ENCODE results near the gene RAP1GAP2. TPM values are rescaled to one million over a fixed set of nuclear protein-coding genes. Genes with fewer than 3 reads are reported as not detected.
"Not testable (repeated sequence)": the region's sequence is repeated elsewhere in the genome, so short reads cannot be mapped to it uniquely, and the experiment has no call there.

RAP1GAP2 gene
- total RNA-seq, 2 donors from 2014 or later: 49.1 to 57.6 TPM

DNA sequence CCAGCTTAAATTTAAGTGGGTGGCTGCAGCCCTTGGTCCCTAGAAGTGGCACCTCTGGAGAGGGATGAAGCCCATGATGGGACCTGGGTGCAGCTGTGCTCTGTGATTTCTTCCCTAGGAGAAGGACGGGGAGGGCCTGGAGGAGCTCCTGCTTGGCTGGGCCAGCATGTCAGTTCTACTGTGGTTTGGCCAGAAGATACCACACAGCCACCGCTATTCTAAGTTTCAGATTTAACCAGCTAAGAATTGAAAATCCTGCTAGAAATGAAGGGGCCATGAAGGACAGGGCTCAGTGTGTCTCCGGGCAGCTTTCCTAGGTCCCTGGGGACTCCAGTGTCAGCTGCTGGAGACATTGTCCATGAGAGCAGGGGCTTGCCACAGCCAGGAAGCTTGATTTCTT is 9.7 kb downstream of the RAP1GAP2 start:
- no peak for DNase-seq
- intact Hi-C loops (cut with DNase I): no loop called here
- ATAC-seq: no peak

DNA sequence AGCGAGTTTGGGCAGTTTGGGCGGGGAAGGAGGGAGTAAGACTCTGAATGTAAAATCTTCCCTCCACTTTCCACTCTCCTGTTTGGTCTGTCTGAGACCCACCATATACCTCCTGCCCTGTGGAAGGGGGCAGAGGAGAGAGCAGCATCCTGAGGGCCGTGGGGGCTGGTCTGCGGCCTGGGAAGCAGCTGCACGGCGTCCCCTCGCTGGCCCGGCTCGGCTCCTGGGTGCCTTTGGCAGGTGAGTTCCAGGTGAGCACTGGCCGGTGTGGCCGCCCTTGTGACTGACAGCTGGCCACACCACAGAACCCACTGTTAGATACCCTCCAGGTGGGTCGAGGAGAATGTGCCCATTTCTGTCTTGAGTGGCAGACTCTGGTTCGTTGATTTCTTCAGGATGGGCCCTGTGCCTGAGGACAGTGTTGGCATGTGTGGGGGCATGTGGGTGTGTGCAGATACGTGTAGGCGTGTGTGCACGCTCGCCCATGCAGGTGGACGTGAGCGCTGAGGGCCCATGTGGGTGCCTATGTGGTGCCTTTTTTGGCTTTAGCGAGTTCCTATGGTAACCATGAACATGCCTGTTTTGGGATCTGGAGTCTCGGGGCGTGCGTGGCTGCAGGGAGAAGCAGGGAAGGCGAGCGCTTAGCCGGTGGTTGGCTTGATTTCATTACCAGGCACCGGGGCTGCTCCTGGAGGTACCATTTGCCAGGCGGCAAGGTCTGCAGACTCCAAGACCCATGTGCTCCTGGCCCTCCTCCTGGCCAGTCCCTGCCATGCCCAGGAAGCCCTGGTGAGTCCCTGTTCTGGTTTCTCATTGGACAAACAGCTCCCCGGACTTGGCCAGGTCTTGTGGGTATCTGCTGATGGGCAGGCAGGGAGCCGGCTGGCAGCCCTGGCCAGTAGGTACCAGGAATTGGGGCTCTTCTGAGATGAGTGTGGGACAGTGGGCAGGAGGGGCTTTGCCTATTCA is 12.4 kb downstream of the RAP1GAP2 start:
- DNase-seq (no peak), ATAC-seq (no peak)
- intact Hi-C loops (cut with DNase I): no loop called here

DNA sequence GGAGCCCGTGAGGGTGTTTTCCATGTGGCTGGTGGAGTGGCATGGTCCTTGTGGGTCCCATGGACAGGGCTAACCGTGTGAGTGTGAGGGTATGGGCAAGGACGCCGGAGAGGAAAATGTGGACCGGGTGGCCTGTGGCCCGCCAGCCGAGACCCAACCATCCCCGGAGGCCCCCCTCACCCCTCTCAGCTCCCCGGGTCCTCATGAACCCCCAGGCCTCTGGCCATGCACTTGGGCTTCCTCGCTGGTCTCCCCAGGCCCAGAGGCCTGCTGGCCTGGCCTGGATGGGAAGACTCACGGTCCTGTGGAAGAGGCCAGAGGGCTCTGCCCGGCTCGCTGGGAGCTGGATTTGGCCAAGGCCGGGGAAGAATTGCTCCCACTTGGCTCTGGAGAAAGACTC is 13.1 kb downstream of the RAP1GAP2 start:
- ATAC-seq (no peak), DNase-seq (no peak)
- intact Hi-C loops (cut with DNase I): no loop called here

DNA sequence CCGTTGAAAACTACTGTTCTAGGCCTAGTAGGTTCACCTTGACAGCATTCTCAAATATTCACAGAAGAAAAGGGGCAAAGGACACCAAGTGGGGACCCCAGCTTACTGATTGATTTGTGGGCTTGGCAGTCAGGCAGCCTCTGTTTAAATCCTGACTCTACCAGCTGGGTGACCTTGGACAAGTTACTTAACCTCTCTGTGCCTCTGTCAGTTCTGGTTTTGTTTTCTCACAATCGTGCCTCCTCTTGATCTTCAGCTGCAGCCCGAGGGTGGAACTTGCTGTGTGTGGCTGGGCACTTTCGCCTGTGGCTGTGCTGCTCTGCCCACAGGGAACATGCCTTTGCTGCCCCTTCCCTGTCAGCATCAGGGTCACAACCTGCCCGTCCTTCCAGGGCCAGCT is 17.8 kb downstream of the RAP1GAP2 start:
- ATAC-seq (no peak), DNase-seq (no peak)
- intact Hi-C loops (cut with DNase I): no loop called here

DNA sequence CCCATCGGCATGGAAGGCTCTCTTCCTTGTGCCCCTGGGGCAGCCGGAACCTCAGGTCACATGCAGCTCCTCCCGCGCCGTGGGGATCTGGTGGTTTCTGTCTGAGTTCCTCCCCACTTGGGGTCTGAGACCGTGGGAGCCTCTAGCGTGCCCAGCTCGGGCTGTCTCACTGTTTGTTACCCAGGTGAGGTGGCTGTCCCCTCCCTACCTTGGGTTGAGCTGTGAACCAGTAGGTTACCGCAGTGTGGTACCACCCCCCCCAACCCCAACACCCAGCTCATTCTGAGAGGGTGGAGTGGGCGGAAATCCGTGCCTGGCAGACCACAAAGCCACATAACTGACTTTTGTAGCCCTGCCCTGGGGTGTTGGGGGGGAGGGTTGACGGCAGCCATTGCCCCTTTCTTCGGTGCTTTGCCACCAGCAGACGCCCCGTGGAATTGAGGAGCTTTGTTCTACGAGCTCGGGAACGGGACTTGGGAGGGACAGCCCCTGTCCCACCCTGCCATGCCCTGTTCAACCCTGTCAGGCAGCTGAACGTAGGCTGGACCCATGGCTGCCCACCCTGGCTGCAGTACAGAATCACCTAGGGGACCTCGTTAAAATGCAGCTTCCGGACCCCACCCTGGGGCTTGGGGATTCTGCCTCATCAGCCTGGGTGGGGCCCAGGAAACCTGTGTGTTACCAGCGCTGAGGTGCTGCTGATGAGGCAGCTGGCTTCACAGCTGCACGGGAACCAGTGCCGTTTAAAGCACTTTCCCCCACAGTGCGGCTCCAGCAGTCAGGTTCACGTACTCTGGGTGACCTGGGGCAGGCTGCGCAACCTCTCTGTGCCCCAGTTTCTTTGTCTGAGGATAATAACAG is 18.5 kb downstream of the RAP1GAP2 start:
- ATAC-seq (peak; percentile 41 to 79), DNase-seq (peak; percentile 42)
- intact Hi-C loops (cut with DNase I): no loop called here

DNA sequence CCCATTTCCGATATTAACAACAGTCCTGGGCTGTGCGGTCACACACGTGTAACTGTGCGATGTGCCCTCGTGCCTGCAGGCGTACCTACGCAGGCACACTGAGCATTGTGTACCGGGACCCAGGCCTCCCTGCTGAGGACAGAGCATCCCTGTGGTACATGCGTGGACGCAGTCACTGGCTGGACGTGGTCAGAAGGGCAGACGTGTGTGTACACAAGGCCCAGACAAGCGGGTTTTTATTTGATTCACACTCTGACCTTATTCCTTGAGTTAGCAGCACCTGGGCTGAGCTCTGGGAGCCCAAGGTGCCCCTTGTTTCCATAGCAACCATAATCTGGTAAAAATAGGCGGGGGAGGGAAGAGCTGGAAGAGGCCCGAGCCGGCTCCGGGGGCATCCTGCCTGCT is 19.5 kb downstream of the RAP1GAP2 start:
- intact Hi-C loops (cut with DNase I): no loop called here
- DNase-seq (peak; percentile 11), ATAC-seq (no peak)

DNA sequence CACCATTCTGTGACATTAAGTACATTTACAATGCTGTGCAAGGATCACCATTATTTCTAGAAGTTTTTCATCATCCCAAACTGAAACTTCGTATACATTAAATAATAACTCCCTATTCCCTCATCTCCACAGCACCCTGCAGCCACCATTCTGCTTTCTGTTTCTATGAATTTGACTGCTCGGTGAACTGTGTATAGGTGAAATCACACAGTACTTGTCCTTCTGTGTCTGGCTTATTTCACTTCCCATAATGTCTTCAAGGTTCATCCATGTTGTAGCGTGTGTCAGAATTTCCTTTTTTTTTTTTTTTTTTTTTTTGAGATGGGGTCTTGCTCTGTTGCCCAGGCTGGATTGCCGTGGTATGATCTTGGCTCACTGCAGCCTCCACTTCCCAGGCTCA is 20.4 kb downstream of the RAP1GAP2 start:
- intact Hi-C loops (cut with DNase I): no loop called here
- ATAC-seq: no peak

DNA sequence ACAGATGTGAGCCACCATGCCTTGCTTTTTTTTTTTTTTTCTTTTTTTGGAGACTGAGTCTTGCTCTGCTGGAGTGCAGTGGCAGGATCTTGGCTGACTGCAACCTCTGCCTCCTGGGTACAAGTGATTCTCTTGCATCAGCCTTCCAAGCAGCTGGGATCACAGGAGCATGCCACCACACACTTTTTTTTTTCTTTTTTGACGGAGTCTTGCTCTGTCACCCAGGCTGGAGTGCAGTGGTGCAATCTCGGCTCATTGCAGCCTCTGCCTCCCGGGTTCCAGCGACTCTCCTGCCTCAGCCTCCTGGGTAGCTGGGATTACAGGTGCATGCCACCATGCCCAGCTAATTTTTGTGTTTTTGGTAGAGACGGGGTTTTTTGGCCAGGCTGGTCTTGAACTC is 23.1 kb downstream of the RAP1GAP2 start:
- ATAC-seq; intact Hi-C loops (cut with DNase I): not testable (repeated sequence)
- peak; percentile 2 for DNase-seq

More for the DNA sequence above, 20.4 kb downstream of the RAP1GAP2 start:
- DNase-seq: no peak

DNA sequence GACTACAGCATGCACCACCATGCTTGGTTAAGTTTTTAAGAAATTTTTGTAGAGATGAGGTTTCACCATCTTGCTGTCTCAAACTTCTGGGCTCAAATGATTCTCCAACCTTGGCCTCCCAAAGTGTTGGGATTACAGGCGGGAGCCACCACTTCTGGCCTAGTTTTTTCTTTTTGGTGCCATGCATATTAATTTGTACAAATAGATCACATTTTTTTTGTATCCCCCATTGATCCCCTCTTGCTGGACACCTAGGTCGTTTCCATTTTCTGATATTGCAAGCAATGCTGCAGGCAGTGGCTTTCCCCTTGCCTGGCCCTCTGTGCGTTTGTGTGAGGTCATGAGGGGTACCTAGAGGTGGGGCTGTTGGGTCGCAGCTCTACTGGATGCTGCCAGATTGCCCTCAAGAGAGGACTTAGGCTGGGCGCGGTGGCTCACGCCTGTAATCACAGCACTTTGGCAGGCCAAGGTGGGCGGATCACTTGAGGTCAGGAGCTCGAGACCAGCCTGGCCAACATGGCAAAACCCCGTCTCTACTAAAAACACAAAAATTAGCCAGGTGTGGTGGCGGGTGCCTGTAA is 23.8 kb downstream of the RAP1GAP2 start:
- peak; percentile 2 for DNase-seq
- intact Hi-C loops (cut with DNase I): no loop called here
- ATAC-seq: no peak

DNA sequence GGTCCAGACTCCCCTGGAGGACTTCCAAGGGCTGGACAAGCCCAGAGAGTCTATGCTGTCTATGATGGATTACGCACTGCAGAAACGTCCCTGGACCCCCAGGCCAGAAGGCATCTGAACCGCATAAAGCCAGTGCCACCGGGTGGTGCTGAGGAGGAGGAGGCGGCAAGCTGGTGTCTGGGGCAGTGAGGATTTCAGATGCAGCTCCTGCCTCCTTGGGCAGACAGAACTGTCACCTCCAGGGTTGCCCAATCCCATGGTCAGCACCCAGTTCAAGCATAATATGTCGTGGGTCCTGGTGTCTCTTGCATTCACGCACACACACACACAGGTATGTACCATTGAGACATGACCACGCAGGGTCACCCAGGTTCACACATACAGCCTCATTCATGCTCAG is 25.6 kb downstream of the RAP1GAP2 start:
- DNase-seq: peak; percentile 3
- ATAC-seq: no peak
- intact Hi-C loops (cut with DNase I): no loop called here

DNA sequence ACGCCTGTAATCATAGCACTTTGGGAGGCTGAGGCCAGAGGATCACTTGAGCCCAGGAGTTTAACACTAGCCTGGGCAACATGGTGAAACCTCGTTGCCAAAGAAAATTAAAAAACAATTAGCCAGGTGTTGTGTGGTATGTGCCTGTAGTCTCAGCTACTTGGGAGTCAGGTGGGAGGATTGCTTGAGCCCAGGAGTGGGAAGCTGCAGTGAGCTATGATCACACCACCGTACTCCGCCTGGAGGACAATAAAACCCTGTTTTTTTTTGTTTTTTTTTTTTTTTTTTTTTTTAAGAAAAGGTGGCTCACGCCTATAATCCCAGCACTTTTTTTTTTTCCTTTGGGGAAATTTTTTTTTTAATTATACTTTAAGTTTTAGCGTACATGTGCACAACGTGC is 26.1 kb downstream of the RAP1GAP2 start:
- no peak for ATAC-seq
- intact Hi-C loops (cut with DNase I): no loop called here
- peak; percentile 5 for DNase-seq

DNA sequence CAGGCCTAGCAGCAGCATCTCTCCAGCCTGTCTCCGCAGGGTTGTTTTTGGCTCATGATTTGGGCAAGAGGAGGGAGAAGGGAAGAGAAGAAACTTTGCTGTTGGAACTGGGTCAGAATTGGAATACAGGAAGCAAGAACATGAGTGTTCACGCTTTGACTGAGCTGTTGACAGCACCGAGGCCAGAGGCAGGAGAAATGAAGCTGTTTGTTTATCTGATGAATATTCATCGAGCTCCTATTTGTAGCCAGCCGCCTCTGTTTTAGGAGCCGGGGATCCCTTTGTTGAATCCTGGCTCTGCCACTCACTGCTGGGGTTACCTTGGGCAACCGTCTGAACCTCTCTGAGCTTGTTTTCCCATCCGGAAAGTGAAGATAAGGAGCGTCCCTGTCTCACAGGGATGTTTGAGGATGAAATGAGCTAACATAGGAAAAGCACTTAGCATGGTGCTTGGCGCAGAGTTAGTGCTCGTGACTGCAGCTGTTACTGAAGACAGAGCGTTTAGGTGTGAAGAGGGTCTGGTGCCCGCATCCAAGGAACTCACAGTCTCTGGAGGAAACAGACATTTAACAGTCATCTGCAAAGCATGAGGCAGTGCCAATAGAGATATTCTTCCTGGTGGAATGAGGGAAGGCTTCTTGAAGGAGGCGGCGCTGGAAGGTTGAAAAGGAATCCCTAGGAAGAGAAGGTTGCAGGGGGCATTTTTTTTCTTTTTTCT is 29.2 kb downstream of the RAP1GAP2 start:
- DNase-seq: peak; percentile 3
- no peak for ATAC-seq
- intact Hi-C loops (cut with DNase I): loop anchor here in 1 of 2 donors (5.0 kb wide), 1 partner anchor 187 kb away; no protein-coding TSS in a partner anchor

DNA sequence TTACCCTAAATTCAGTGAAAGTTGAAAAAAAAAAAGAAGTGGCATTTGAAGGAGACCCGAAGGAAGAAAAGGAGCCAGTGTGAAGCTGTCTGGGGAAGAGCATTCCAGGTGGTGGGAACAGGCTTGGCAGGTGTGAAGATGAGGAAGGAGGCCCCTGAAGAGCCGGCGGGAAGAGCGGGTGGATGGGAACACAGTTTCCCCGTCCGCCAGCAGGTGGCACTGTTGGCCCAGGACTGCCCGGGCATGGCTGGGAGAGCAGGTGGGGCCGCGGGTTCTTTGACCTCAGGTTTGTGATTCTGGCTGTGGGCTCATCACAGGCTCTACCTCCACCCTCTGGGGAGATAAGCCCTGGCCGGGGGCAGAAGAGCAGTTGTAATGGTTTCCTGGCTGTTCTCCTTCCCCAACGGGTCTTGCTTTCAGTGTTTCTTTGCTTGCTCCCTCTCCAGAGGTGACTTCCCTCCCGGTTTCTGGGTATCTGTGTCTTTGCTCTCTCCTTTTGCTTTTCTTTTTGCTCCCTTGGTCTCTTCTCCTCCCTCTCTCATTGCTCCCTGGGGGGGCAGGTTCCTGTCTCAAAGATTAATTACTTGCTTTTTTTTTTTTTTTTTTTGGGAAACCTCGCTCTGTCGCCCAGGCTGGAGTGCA is 32.3 kb downstream of the RAP1GAP2 start:
- intact Hi-C loops (cut with DNase I): loop anchor here (1.0 to 5.0 kb wide), 2 partner anchors 184 to 185 kb away; no protein-coding TSS in a partner anchor
- peak; percentile 77 for DNase-seq
- peak; percentile 80 to 90 for ATAC-seq

DNA sequence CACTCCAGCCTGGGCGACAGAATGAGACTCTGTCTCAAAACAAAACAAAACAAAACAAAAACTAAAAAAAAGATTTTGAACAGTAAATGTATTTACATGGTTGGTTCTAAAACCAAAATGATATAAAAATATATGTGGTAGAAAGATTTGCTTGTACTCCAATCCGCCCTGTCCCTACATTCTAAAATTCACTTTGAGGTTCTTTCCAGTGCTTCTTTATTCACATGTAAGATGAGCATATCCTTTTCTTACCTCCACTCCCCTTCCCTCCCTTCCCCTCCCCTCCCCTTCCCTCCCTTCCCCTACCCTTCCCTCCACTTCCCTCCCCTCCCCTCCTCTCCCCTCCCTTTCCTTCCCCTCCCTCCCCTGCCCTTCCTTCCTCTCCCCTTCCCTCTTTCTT is 34.4 kb downstream of the RAP1GAP2 start:
- intact Hi-C loops (cut with DNase I): no loop called here
- DNase-seq: no peak
- ATAC-seq: no peak

DNA sequence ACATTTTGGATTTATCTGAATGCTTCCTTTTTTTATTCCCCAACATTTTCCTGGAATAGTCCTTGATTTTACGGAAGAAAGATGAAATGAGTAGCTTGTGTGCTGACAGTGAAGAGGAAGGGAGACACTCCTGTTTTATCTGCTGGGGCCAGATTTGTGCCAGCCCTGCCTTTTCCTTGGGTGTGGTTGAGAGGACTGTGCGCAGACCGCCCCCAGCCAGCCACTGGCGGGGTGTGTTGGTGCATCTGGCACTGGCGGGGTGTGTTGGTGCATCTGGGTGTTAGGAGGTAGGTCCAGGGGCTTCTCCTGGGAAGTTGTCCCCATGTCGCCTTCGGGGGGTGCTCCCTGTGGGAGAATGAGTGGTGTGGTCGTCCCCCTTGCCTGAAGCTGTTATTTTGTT is 39.5 kb downstream of the RAP1GAP2 start:
- ATAC-seq (no peak), DNase-seq (no peak)
- intact Hi-C loops (cut with DNase I): no loop called here

DNA sequence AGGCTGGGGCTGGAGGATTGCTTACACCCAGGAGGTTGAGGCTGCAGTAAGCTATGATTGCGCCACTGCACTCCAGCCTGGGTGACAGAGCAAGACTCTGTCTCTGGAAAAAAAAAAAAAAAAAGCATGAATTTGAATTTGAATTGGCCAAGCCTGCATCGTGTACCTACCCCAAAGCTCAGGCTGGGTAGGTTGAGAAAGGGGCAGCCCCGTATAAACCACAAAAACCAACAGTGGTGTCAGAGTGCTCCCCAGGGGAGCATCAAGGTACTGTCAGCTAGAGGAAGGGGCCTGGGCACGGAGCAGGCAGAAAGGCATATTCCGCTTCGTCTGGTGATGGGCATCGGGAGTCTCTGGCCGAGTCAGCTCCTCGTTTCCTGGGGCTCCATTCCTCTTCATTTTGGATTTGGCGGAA is 40.9 kb downstream of the RAP1GAP2 start:
- no peak for ATAC-seq
- no peak for DNase-seq
- intact Hi-C loops (cut with DNase I): no loop called here

DNA sequence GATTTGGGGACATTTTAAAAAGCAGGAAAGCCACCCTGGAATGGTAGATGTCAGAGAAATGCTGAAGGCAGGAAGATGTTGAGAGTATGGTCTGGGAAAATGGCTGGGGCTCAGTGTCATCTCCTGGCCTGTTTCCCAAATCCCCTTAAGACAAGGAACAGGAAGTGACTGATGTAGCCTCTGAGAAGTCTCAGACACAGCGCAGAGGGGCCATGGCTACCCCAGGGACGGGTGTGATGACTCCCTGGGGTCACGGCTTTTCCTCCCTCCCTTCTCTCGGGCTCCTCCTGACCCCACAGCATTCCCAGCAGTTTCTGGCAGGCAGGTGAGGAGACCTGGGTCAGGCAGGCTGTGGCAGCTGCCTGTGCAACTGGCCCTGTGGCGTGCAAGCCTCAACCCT is 45.4 kb downstream of the RAP1GAP2 start:
- DNase-seq: no peak
- intact Hi-C loops (cut with DNase I): no loop called here
- ATAC-seq: no peak

DNA sequence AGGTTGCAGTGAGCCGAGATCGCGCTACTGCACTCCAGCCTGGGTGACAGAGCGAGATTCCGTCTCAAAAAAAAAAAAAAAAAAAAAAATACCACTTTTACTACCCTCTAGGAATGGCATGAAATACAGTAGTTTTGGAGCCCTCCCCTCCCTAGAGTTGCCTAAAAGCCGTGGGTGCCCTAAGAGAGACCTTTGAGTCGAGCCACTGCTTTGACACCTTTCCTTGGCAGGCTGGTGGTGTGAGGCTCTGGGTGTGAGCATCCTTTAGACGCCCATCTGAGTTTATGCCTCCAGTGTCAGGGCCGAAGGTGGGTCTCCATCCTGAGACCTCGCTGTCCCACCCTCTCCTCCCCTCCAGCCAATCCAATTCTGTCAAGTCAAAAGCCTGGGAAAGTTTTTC is 46.2 kb downstream of the RAP1GAP2 start:
- ATAC-seq (no peak), DNase-seq (no peak)
- intact Hi-C loops (cut with DNase I): no loop called here

DNA sequence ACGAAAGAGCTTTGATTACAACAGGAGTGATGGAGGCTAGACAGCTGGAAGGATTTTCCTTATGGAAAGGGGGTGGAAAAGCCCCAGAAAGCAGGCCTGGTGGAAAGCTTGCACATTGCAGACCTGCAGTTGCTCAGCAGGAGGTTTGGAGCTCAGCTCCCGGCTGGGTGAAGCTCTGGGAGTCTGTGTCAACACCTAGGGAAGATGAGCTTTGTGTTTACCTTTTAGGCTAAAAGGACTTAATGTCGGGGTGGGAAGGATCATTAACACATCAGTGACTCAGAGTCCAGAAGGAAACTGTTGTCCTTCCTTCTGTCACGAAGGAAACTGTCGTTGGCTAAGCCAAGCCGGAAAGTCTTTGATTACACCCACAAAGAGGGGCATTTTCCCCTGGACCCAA is 48.2 kb downstream of the RAP1GAP2 start:
- ATAC-seq: no peak
- intact Hi-C loops (cut with DNase I): no loop called here
- no peak for DNase-seq
